HEK293T (cell line): ENCODE measurements around the gene XPR1.
"Not testable (repeated sequence)": the region's sequence is repeated elsewhere in the genome, so short reads cannot be mapped to it uniquely, and the experiment has no call there.

Source experiments
- CTCF ChIA-PET: fragments of 350-600 bp; formaldehyde crosslinking; extraction: SDS; loops from one replicate; lab custom pipeline; 2021; ENCODE audit warnings: antibody characterized with exemption, inconsistent platforms; lab: Yijun Ruan, JAX
- POLR2A ChIA-PET: fragments of 350-600 bp; formaldehyde crosslinking; extraction: SDS; loops from one replicate; lab custom pipeline; 2020; ENCODE audit warnings: antibody characterized with exemption, inconsistent platforms; lab: Yijun Ruan, JAX
- DNase-seq: peaks from one replicate; pipeline ENCODE4 v3.0.0; 2012; ENCODE audit warnings: mixed read lengths; ENCODE audit errors: extremely low spot score
- ARNT ChIP-seq: fragments of 450-650 bp; IDR thresholded peaks from 2 replicates; pipeline ENCODE4 v1.6.1; 2017; ENCODE audit warnings: mild to moderate bottlenecking
- BHLHE40 ChIP-seq: fragments of 450-650 bp; IDR thresholded peaks from 2 replicates; pipeline ENCODE4 v1.6.1; 2016; ENCODE audit warnings: mild to moderate bottlenecking, moderate library complexity, borderline replicate concordance
- CTBP1 ChIP-seq: fragments of 450-650 bp; IDR thresholded peaks from 2 replicates; pipeline ENCODE4 v1.6.1; 2016; ENCODE audit warnings: borderline replicate concordance
- ELF4 ChIP-seq: fragments of 450-650 bp; IDR thresholded peaks from 2 replicates; pipeline ENCODE4 v1.6.1; 2017; ENCODE audit warnings: antibody characterized with exemption
- FOXA1 ChIP-seq: fragments of 450-650 bp; IDR thresholded peaks from 2 replicates; pipeline ENCODE4 v1.6.1; 2016; ENCODE audit warnings: mild to moderate bottlenecking
- FOXK2 ChIP-seq: fragments of 450-650 bp; IDR thresholded peaks from 2 replicates; pipeline ENCODE4 v1.6.1; 2016; ENCODE audit warnings: mild to moderate bottlenecking
- FOXM1 ChIP-seq: fragments of 450-650 bp; IDR thresholded peaks from 2 replicates; pipeline ENCODE4 v1.6.1; 2017; ENCODE audit warnings: mild to moderate bottlenecking, borderline replicate concordance
- HDGF ChIP-seq: fragments of 450-650 bp; IDR thresholded peaks from 2 replicates; pipeline ENCODE4 v1.6.1; 2017; ENCODE audit warnings: antibody characterized with exemption, borderline replicate concordance
- L3MBTL2 ChIP-seq: fragments of 450-650 bp; conservative IDR thresholded peaks from 2 replicates; pipeline ENCODE4 v1.6.1; 2016; ENCODE audit warnings: mild to moderate bottlenecking
- LEF1 ChIP-seq: fragments of 450-650 bp; IDR thresholded peaks from 2 replicates; pipeline ENCODE4 v1.6.1; 2017; ENCODE audit warnings: mild to moderate bottlenecking, borderline replicate concordance
- NFRKB ChIP-seq: fragments of 450-650 bp; IDR thresholded peaks from 2 replicates; pipeline ENCODE4 v1.6.1; 2016; ENCODE audit warnings: mild to moderate bottlenecking, moderate library complexity
- SP1 ChIP-seq: fragments of 450-650 bp; IDR thresholded peaks from 2 replicates; pipeline ENCODE4 v1.6.1; 2017
- SUZ12 ChIP-seq: fragments of 450-650 bp; IDR thresholded peaks from 2 replicates; pipeline ENCODE4 v1.6.1; 2016; ENCODE audit warnings: mild to moderate bottlenecking
- TARDBP ChIP-seq: fragments of 450-650 bp; IDR thresholded peaks from 2 replicates; pipeline ENCODE4 v1.6.1; 2016
- ZNF384 ChIP-seq: fragments of 450-650 bp; IDR thresholded peaks from 2 replicates; pipeline ENCODE4 v1.6.1; 2016
- TF ChIP-seq, protein P1 (sequence below): fragments of 450-650 bp; IDR thresholded peaks from 2 replicates; pipeline ENCODE4 v1.6.1; 2016

The XPR1 gene

DNA sequence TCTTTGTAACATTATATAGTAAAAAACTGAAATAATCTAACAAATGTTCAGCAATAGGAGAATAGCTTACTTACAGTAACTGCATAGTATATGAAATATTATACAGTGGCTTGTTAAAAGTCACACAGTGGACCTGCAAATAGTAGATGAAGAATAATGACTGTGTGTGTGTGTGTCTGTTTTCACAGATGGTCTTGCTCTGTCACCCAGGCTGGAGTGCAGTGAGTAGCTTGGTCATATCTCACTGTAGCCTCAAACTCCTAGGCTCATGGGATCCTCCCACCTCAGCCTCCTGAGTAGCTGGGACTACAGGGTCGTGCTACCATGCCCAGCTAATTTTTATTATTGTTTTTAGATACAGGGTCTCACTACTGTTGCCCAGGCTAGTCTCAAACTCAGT, 213.5 kb downstream of the XPR1 start:
- POLR2A ChIA-PET, result no interaction called here
- DNase-seq, result no peak
- TF ChIP-seq SP1 (no peak), CTBP1 (no peak), HDGF (no peak), FOXM1 (no peak), ELF4 (no peak), SUZ12 (no peak)
- TF ChIP-seq, protein P1, sequence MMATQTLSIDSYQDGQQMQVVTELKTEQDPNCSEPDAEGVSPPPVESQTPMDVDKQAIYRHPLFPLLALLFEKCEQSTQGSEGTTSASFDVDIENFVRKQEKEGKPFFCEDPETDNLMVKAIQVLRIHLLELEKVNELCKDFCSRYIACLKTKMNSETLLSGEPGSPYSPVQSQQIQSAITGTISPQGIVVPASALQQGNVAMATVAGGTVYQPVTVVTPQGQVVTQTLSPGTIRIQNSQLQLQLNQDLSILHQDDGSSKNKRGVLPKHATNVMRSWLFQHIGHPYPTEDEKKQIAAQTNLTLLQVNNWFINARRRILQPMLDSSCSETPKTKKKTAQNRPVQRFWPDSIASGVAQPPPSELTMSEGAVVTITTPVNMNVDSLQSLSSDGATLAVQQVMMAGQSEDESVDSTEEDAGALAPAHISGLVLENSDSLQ, result no peak
- CTCF ChIA-PET, result no interaction called here

DNA sequence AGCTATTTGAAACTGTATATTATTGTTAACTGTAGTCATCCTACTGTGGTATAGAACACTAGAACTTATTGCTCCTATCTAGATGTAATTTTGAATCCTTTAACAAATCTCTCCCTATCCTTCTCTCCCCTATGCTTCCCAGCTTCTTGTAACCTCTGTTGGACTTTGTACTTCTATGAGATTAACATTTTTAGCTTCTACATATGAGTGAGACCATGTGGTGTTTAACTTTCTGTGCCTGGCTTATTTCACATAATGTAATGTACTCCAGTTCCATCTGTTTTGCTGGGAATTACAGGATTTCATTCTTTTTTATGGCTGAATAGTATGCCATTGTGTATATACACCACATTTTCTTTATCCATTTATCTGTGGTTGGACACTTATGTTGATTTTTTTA, 216.4 kb downstream of the XPR1 start:
- ChIA-PET POLR2A (no interaction called here), CTCF (no interaction called here)
- no peak for TF ChIP-seq NFRKB
- no peak for DNase-seq

DNA sequence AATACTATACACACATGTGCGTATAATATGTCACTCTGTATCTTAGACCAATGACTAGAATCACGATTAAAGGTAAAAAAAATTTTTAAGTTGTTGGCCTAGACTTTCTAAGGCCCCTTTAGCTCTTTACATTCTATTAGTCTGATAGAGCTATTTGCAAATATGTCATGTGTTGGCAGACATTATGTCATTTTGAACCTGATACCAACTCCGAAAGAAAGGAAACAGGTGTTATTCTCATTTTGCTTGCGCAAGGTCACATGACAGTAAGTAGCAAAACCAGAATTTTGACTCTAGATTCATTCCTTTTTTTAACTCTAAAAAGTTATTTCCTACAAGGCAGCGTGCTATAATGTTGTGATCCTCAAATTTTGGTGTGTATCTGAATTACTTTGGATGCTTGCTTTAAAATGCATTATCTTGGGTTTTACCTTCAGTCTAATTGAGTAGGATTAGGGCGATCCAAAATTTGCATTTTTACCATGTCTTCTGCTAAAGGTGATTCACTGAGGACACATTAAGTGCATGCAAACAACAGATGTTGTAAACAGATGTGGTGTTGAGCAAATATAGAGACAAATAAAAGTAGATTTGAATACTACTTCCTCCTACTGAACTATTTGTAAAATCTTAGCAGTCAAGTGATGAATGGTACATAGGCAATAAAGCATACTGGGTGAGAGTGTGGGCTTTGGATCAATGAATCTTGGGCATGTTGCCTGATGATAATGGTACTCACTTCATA, 217.4 kb downstream of the XPR1 start:
- no peak for DNase-seq
- POLR2A ChIA-PET, result no interaction called here

DNA sequence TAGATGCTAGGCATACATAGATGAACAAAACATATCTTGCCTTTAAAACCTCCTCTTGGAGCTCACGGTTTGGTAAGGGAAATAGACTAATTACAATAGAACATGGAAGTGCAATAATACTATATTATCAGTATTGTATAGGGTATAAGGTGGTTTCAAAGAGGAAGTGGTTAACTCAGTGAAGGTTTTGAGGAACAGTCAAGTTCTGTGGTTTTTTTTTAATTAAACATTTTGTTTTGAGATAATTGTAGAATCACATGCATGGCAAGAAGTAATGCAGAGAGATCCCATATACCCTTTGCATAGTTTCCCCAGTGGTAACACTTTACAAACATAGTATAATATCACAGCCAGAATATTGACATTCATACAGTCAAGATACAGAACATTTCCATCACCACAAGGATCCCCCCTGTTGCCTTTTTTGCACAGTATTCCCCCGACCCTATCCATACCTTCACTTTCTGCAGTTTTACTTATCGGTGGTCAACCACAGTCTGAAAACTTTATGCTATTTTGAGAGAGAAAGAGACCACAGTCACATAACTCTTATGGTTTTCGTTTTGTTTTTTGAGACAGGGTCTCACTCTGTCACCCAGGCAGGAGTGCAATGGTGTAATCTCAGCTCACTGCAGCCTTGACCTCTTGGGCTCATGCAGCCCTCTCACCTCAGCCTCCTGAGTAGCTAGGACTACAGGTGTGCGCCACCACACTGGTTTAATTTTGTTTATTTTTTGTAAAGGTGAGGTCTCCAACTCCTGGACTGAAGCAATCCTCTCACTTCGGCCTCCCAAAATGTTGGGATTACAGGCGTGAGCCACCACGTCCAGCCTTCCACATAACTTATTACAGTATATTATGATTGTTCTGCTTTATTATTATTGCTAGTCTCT, 220.4 kb downstream of the XPR1 start:
- ChIA-PET POLR2A (no interaction called here), CTCF (no interaction called here)
- no peak for DNase-seq
- TF ChIP-seq, protein P1, result no peak
- no peak for TF ChIP-seq ZNF384
- TF ChIP-seq SP1, result no peak
- no peak for TF ChIP-seq NFRKB
- TF ChIP-seq SUZ12, result no peak
- no peak for TF ChIP-seq HDGF
- TF ChIP-seq LEF1, result no peak

More for the DNA sequence above, 217.4 kb downstream of the XPR1 start:
- CTCF ChIA-PET, result no interaction called here
- TF ChIP-seq CTBP1 (no peak), FOXK2 (no peak), ELF4 (no peak), BHLHE40 (no peak), SP1 (no peak), FOXM1 (no peak), HDGF (no peak), L3MBTL2 (no peak), ARNT (no peak)

DNA sequence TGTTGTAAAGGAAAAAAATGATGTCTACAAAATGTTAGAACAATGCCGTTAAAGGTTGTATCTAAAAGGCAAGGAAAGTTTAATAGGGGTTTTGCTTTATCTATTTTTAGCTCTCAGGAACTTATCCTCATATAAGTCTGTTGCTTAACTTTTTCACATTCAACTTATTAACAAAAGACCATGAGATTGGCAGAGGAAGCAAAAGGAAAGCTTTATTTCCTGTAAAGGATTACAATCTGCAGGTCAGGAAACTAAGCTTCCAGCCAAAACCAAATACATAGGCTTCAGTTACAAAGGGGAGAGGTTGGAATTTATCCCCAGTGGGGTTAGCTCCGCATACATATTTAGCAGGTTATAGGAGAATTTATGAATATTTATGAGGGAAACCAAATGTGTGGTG, 222.2 kb downstream of the XPR1 start:
- TF ChIP-seq FOXM1 (no peak), L3MBTL2 (no peak), SUZ12 (no peak), NFRKB (no peak), TARDBP (no peak), FOXA1 (no peak)
- TF ChIP-seq, protein P1, result no peak
- POLR2A ChIA-PET, result interaction anchor here (0.7 kb wide), 1 partner anchor 223 kb away, joined by 3 read pairs; no protein-coding TSS in a partner anchor

DNA sequence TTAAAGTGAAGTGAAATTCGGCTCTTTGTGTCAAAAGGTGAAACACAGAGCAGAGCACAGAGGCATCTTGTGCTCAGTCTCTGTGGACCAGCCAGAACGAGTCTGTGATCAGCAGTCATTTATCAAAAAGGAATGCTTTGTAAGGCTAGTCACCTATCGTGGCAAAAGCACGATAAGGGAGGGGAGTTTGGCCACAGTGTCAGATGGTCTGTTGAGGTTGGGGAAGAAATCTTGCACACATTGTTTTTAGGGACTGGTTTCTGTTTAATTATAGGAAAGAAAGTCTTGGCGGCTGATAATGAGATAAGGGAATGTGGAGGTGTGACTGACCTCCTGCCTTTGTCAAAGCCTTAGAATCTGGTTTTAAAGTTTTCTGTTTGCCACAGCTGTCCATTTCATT, 222.6 kb downstream of the XPR1 start:
- TF ChIP-seq L3MBTL2 (no peak), CTBP1 (no peak), TARDBP (no peak), LEF1 (no peak), FOXA1 (no peak), FOXM1 (no peak), SUZ12 (no peak), NFRKB (no peak), HDGF (no peak), SP1 (no peak), BHLHE40 (no peak), ARNT (no peak), FOXK2 (no peak), ELF4 (no peak), ZNF384 (no peak)
- TF ChIP-seq, protein P1, result no peak
- no peak for DNase-seq
- ChIA-PET CTCF (interaction anchor here (0.7 kb wide), 1 partner anchor 339 kb away, joined by 6 read pairs; no protein-coding TSS in a partner anchor), POLR2A (interaction anchor here (0.7 kb wide), 1 partner anchor 223 kb away, joined by 3 read pairs; no protein-coding TSS in a partner anchor)

More for the DNA sequence above, 222.2 kb downstream of the XPR1 start:
- DNase-seq, result no peak
- CTCF ChIA-PET, result interaction anchor here (0.6 to 0.7 kb wide), 2 partner anchors 321 to 338 kb away, joined by 4 to 6 read pairs; no protein-coding TSS in a partner anchor

DNA sequence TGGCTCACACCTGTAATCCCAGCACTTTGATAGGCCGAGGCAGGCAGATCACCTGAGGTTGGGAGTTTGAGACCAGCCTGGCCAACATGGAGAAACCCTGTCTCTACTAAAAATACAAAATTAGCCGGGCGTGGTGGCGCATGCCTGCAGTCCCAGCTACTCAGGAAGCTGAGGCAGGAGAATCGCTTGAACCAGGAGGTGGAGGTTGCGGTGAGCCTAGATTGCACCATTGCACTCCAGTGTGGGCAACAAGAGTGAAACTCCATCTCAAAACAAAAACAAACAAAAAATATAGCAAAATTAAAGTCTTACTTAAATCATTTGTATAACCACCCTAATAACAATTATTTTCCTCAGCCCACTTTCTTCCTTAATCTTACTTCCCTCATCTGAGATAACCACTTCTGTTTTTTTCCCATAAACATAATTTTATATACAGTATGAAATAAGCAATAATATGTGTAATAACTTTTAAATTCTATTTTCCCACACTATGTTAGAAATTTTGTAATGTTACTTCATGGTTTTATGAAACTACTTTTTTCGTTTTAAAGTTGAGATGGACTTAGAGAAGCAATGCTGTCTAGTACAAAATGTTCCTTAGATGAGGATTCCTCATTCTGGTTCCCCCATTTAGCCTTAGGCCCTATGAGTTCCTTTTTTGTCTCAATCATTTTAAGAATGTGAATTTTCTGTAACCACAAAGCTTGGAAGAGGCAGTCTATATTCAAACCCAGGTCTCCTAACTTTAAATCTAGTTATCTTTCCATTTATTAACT, 226.3 kb downstream of the XPR1 start:
- DNase-seq, CTCF ChIA-PET, POLR2A ChIA-PET: not testable (repeated sequence)
